Neural cell (in vitro differentiated cells): Measurements from ENCODE around the gene MRPL52.

Experiments used
- CTCF ChIP-seq: fragments of 450-650 bp; IDR thresholded peaks from 2 replicates; pipeline ENCODE4 v1.5.1; 2014; ENCODE audit warnings: antibody characterized with exemption, mild to moderate bottlenecking, moderate library complexity; ENCODE audit not compliant: poor library complexity, severe bottlenecking
- EZH2 ChIP-seq: fragments of 200-600, 300-800 bp; shearing (Covaris generic), sonication (generic); IDR thresholded peaks from 2 replicates; pipeline ENCODE4 v1.6.1; 2014; ENCODE audit warnings: antibody characterized with exemption, low read length, borderline replicate concordance, mild to moderate bottlenecking; ENCODE audit not compliant: insufficient read depth, poor library complexity, severe bottlenecking
- POLR2AphosphoS5 ChIP-seq: IDR thresholded peaks from 2 replicates; pipeline ENCODE4 v1.6.1; 2012
- REST ChIP-seq: IDR thresholded peaks from 2 replicates; pipeline ENCODE4 v1.6.1; 2012; ENCODE audit warnings: borderline replicate concordance

- TF ChIP-seq CTCF (no peak), POLR2AphosphoS5 (no peak), REST (no peak), EZH2 (peak; percentile 81)
Observed at GRCh38 chr14:22837114-22837749, 7.5 kb downstream of the MRPL52 start.
